T-helper 17 cell (primary cell): ENCODE results near the gene FRMD4B. TPM values are rescaled to one million over a fixed set of nuclear protein-coding genes. Genes with fewer than 3 reads are reported as not detected.
"Not testable (repeated sequence)": the region's sequence is repeated elsewhere in the genome, so short reads cannot be mapped to it uniquely, and the experiment has no call there.

ENCODE experiments used
- ATAC-seq: fragments of 150-1000 bp; cut with Tn5 transposase; 2 replicates; pipeline ENCODE4 v1.10.0; 2021; ENCODE audit warnings: mild to moderate bottlenecking, moderate library complexity
- DNase-seq, 3 donors: peaks; one replicate each; pipeline versions ENCODE4 v3.0.0 to v3.0.0-alpha.2; 2020 to 2021
- H3K9me3 ChIP-seq: one replicate; pipeline ENCODE4 v1.7.0; 2013; ENCODE audit warnings: low read length, mild to moderate bottlenecking; ENCODE audit not compliant: control insufficient read depth, poor library complexity, severe bottlenecking
- H3K27ac Mint-ChIP-seq: one replicate; pipeline ENCODE4 v1.8.0; 2022; ENCODE audit warnings: mild to moderate bottlenecking, moderate library complexity, mixed read lengths
- H3K27me3 Mint-ChIP-seq: one replicate; pipeline ENCODE4 v1.8.0; 2022; ENCODE audit warnings: mixed read lengths
- H3K36me3 Mint-ChIP-seq: one replicate; pipeline ENCODE4 v1.8.0; 2022; ENCODE audit warnings: low read depth, mixed read lengths
- H3K4me1 Mint-ChIP-seq: one replicate; pipeline ENCODE4 v1.8.0; 2022; ENCODE audit warnings: mild to moderate bottlenecking, mixed read lengths
- H3K4me3 Mint-ChIP-seq: one replicate; pipeline ENCODE4 v1.8.0; 2022; ENCODE audit warnings: mild to moderate bottlenecking, moderate library complexity, mixed read lengths
- total RNA-seq, 4 donors: library from RNA in 2 of 4; stranded (reverse) in 2 of 4; gene quantifications; one replicate each; pipeline ENCODE4 v1.2.3 and lab custom pipeline; 2022 to 2026

Gene FRMD4B
- total RNA-seq, 2 donors from 2014 or later: 25.6 to 36.6 TPM

DNA sequence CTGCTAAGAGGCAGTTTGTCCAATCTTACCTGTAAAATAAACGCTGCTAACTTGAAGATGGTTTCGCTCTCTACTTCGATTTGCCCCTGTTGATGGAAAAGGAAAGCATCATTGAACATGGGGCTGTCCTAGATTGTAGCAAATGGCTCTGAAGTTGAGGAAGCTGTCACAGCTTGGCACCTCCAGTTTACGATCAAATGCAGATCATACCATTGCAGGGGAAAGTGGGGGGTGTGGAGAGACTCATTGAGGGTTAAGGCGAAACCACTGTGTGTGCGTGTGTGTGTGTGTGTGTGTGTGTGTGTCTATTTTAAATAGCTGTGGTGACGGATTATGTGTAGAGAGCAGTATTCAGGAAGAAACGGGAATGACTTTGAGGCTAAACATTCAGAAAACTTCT, 135.9 kb downstream of the FRMD4B start:
- H3K9me3 ChIP-seq: no peaks in the 10 kb centered on the region
- DNase-seq (peak in 2 of 3 donors; percentile 6 to 25), ATAC-seq (peak; percentile 89)
- Mint-ChIP-seq H3K4me3 (peak overlapping the region; percentile 75), H3K4me1 (peaks cover 12% of the 10 kb centered on the region), H3K36me3 (no peaks in the 10 kb centered on the region), H3K27ac (peak overlapping the region; percentile 83), H3K27me3 (no peaks in the 10 kb centered on the region)

DNA sequence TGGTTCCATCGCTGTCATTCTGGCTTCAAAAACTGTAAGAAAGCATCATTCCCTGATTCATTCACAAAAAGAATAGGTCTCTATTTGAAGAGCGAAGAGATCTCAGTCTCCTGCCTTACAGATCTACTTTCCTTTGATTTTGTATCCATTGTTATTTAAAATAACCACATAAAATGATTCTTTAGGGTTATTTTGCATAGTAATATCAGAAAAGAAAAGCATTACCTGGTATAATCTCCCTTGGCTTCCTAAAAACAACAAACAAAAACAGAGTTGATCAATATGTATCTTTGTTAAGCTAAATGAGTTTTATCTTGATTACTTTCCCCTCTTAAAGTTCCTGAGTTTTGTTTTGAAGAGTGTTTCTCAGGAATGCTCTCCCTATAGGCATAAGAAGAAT, 136.9 kb downstream of the FRMD4B start:
- Mint-ChIP-seq H3K4me3 (no peak overlapping the region), H3K27me3 (no peaks in the 10 kb centered on the region), H3K4me1 (peaks cover 12% of the 10 kb centered on the region), H3K36me3 (no peaks in the 10 kb centered on the region), H3K27ac (peak overlapping the region; percentile 83)
- H3K9me3 ChIP-seq: no peaks in the 10 kb centered on the region
- DNase-seq (no peak), ATAC-seq (no peak)

- Mint-ChIP-seq H3K36me3 (no peaks in the 10 kb centered on the region), H3K4me3 (no peak overlapping the region), H3K4me1 (peaks cover 12% of the 10 kb centered on the region), H3K27me3 (no peaks in the 10 kb centered on the region), H3K27ac (no peak overlapping the region)
- DNase-seq: no peak
- no peak for ATAC-seq
- no peaks in the 10 kb centered on the region for H3K9me3 ChIP-seq
Observed at GRCh38 chr3:69248436-69248835, 137.5 kb downstream of the FRMD4B start.

DNA sequence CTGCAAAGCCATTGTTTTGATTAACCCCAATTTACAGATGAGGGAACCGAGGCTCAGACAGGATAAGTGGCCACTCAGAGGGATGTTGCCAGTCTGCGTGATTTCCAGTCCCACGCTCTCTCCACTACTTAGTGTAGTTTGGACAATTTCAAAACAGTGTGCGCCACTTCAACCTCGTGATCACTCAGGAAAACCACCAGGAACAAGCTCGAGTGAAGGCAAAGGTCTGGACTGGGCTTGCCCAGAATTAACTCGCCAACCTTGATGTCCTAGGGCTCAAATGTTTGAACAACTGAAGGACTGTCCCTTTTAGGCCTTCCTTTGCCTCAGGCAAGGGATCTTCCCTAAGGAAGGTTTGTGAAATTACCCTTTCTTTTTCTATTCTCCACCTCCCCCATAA, 139.3 kb downstream of the FRMD4B start:
- Mint-ChIP-seq H3K36me3 (peaks cover 3% of the 10 kb centered on the region), H3K27ac (no peak overlapping the region), H3K4me3 (no peak overlapping the region), H3K27me3 (no peaks in the 10 kb centered on the region), H3K4me1 (peaks cover 16% of the 10 kb centered on the region)
- DNase-seq (no peak), ATAC-seq (no peak)
- H3K9me3 ChIP-seq: no peaks in the 10 kb centered on the region

DNA sequence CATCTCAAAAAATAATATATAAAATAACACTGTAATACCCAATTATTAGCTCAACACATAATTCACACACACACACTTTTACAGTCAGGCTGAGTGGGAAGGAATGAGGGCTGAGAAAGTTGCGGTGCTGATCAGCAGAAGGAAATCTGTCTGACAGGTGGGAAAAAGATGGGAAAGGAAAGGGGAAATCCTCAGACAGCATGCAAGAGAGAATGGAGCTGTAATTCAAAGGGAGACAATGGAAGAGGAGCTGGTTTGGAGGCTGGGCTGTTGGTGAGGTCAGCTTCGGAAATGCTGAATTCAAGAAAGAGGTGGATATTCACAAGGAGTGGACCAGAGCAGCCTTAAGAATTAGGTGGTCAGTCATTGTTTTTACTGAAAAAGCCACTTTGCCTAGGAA, 141.8 kb downstream of the FRMD4B start:
- Mint-ChIP-seq H3K36me3 (peaks cover 3% of the 10 kb centered on the region), H3K27ac (no peak overlapping the region), H3K27me3 (no peaks in the 10 kb centered on the region), H3K4me1 (peaks cover 7% of the 10 kb centered on the region), H3K4me3 (no peak overlapping the region)
- ATAC-seq: no peak
- no peaks in the 10 kb centered on the region for H3K9me3 ChIP-seq
- no peak for DNase-seq

DNA sequence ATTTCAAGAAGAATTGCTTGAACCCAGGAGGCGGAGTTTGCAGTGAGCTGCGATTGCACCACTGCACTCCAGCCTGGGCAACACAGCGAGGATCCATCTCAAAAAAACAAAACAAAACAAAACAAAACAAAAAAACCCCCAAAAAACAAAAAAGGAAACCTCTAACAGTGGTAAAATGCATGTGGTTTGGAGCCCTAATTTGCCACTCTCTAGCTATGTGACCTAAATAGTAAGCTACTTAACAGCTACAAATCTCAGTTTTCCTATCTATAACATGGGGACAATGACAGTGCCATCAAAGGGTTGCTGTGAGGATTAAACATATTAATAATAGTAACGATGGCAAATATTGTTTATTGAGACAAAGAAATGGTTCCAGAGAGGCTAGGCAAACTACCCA, 144.1 kb downstream of the FRMD4B start:
- H3K4me3 Mint-ChIP-seq: no peak overlapping the region
- H3K4me1 Mint-ChIP-seq: peaks cover 7% of the 10 kb centered on the region
- DNase-seq (no peak), ATAC-seq (peak; percentile 52)
- no peaks in the 10 kb centered on the region for H3K9me3 ChIP-seq
- H3K27ac Mint-ChIP-seq: no peak overlapping the region
- peaks cover 3% of the 10 kb centered on the region for H3K36me3 Mint-ChIP-seq
- H3K27me3 Mint-ChIP-seq: no peaks in the 10 kb centered on the region

DNA sequence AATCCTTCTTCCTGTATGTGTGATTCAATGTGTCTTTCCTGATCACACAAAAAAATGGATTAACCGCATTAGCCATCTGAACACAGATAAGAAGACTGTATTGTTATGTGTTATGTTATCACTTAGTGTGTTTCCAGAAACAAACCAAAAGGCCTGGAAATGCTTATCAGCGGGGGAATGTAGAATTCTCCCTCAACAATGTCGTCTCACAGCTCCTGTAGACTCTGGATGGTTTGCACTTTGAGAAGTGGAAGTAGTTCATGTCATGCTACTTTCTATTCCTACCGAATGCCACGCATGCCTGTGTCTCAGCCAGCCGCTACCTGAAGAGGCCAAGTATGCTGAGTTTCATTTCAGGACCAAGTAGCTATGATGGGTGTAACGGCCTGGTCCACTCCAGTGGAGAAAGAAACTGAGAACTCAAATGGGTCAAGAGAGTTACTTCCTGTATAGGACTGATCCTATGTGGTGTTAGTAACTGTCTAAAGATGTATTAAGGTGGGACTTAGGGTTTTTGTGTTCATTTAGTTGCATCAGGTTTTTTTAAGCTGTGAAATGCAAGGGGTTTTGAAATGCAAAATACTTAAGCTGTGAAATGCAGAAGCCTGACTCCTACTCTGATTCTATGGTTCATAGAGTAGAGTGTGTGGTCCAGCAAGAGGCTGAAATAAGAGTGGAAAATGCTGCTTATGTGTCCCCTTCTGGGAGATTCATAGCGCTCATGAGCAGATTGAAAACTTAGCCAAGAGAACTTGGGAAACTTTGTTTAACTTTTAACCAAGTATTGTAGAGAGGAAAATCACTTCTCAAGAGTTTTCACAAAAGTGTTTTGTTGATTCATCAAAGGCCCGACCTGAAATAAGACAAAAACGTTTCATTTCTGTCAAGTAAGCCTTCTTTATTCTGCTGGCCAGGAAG, 145.0 kb downstream of the FRMD4B start:
- ATAC-seq: no peak
- Mint-ChIP-seq H3K36me3 (peaks cover 3% of the 10 kb centered on the region), H3K4me3 (no peak overlapping the region), H3K27ac (no peak overlapping the region), H3K4me1 (peaks cover 13% of the 10 kb centered on the region), H3K27me3 (no peaks in the 10 kb centered on the region)
- DNase-seq: no peak
- H3K9me3 ChIP-seq: no peaks in the 10 kb centered on the region

GRCh38 chr3:69239063-69239462, 146.8 kb downstream of the FRMD4B start:
- no peak for ATAC-seq
- no peaks in the 10 kb centered on the region for H3K27me3 Mint-ChIP-seq
- H3K4me3 Mint-ChIP-seq: no peak overlapping the region
- DNase-seq: no peak
- peaks cover 18% of the 10 kb centered on the region for H3K4me1 Mint-ChIP-seq
- peaks cover 3% of the 10 kb centered on the region for H3K36me3 Mint-ChIP-seq
- H3K9me3 ChIP-seq: no peaks in the 10 kb centered on the region
- H3K27ac Mint-ChIP-seq: no peak overlapping the region

- peak overlapping the region; percentile 69 for H3K4me3 Mint-ChIP-seq
- DNase-seq (no peak), ATAC-seq (peak; percentile 38)
- peaks cover 14% of the 10 kb centered on the region for H3K4me1 Mint-ChIP-seq
- no peaks in the 10 kb centered on the region for H3K36me3 Mint-ChIP-seq
- peak overlapping the region; percentile 83 for H3K27ac Mint-ChIP-seq
- no peaks in the 10 kb centered on the region for H3K9me3 ChIP-seq
- H3K27me3 Mint-ChIP-seq: no peaks in the 10 kb centered on the region
Observed at GRCh38 chr3:69236812-69237707, 148.8 kb downstream of the FRMD4B start.

DNA sequence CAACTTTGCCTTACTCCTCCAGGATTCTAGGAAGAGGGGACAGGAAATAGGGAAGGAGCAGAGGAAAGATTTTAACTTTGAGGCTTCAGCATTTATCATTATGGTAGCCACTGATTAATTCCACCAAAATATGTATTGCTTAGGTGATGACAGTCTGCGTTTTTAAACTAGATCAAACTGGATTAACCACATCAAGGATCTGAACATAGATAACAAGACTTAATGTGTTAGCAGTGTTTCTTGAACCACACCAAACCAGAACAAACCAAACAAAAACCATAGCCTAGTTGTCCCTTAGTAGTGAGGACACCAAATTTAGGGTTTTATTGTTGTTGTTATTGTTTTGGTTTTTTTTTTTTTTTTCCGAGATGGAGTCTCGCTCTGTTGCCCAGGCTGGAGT, 150.0 kb downstream of the FRMD4B start:
- no peak for DNase-seq
- peak overlapping the region; percentile 69 for H3K4me3 Mint-ChIP-seq
- H3K36me3 Mint-ChIP-seq: no peaks in the 10 kb centered on the region
- H3K27ac Mint-ChIP-seq: peak overlapping the region; percentile 75
- no peaks in the 10 kb centered on the region for H3K27me3 Mint-ChIP-seq
- H3K9me3 ChIP-seq: no peaks in the 10 kb centered on the region
- peak; percentile 79 for ATAC-seq
- peaks cover 14% of the 10 kb centered on the region for H3K4me1 Mint-ChIP-seq

DNA sequence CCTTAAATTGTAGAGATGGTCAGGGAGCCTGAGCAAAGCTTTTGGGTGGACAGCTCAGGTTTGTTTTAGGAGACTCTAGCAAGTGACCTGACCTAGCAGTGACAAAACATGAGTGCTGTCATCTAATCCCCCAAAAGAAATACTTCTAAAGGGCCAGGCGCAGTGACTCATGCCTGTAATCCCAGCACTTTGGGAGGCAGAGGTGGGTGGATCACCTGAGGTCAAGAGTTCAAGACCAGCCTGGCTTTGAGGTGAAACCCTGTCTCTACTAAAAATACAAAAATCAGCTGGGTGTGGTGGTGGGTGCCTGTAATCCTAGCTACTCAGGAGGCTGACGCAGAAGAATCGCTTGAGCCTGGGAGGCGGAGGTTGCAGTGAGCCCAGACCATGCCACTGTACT, 150.7 kb downstream of the FRMD4B start:
- DNase-seq, H3K27me3 Mint-ChIP-seq, ATAC-seq, H3K4me3 Mint-ChIP-seq, H3K9me3 ChIP-seq, H3K36me3 Mint-ChIP-seq: not testable (repeated sequence)
- Mint-ChIP-seq H3K4me1 (peaks cover 14% of the 10 kb centered on the region), H3K27ac (peak overlapping the region; percentile 75)

- Mint-ChIP-seq H3K27ac (no peak overlapping the region), H3K4me3 (no peak overlapping the region), H3K27me3 (no peaks in the 10 kb centered on the region), H3K4me1 (peaks cover 14% of the 10 kb centered on the region), H3K36me3 (no peaks in the 10 kb centered on the region)
- no peaks in the 10 kb centered on the region for H3K9me3 ChIP-seq
- DNase-seq (no peak), ATAC-seq (no peak)
Observed at GRCh38 chr3:69232482-69232881, 153.4 kb downstream of the FRMD4B start.

DNA sequence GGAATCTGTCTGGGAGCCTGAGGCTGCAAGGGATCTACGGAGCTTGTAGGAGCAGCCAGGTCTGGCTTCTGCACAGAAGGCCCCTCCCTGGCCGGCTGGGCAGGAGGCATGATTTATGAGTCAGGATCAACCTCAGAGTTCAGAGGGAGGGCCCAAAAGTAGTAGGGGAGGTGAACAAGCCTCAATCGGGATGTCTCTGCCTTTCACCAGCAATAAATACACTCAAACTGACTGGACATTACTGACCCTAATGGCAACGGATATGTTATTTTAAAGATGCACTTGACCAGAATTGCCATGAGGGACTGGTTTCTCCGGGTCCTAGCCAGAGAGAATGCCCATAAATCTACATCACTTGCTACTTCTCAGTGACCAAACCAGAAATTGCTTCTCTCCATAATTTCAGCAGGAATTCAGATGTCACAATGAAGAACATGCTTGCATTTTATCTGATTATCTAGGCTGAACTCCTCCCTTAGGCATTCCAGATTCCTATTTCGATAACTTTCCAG, 153.9 kb downstream of the FRMD4B start:
- DNase-seq (no peak), ATAC-seq (no peak)
- no peaks in the 10 kb centered on the region for H3K27me3 Mint-ChIP-seq
- no peaks in the 10 kb centered on the region for H3K36me3 Mint-ChIP-seq
- H3K4me3 Mint-ChIP-seq: no peak overlapping the region
- H3K4me1 Mint-ChIP-seq: peaks cover 14% of the 10 kb centered on the region
- H3K9me3 ChIP-seq: no peaks in the 10 kb centered on the region
- no peak overlapping the region for H3K27ac Mint-ChIP-seq
